PC-9 (cell line): ENCODE results near the gene LAMP5. TPM values are rescaled to one million over a fixed set of nuclear protein-coding genes. Genes with fewer than 3 reads are reported as not detected.

ENCODE experiments used
- BruUV-seq: library from RNA; stranded (reverse); fragments of 400-500 nt; replicated peaks from 2 replicates; lab custom pipeline; 2021; lab: Mats Ljungman, UMichigan
- CTCF ChIA-PET: fragments of 300-600 bp; sonication (Branson Sonifier 250); formaldehyde crosslinking; loops from one replicate; lab custom pipeline; 2022; ENCODE audit warnings: antibody characterized with exemption; lab: Charles Lee
- POLR2A ChIA-PET: fragments of 300-600 bp; sonication (Branson Sonifier 250); formaldehyde crosslinking; loops from one replicate; lab custom pipeline; 2022; ENCODE audit warnings: antibody characterized with exemption; ENCODE audit not compliant: unreplicated experiment; lab: Charles Lee
- DNase-seq, 2 experiments: peaks; one replicate each; pipeline versions ENCODE4 v3.0.0 to v3.0.0-alpha.2; 2015 to 2022; ENCODE audit warnings: mixed read lengths in 1 of 2
- H2AFZ ChIP-seq: fragments of 200-600 bp; sonication (generic); 2 replicates; pipeline ENCODE4 v1.8.1; 2017; ENCODE audit warnings: antibody characterized with exemption
- H3F3A ChIP-seq: fragments of 200-600 bp; sonication (generic); 2 replicates; pipeline ENCODE4 v1.8.1; 2017; ENCODE audit warnings: antibody characterized with exemption, mild to moderate bottlenecking, low read depth; ENCODE audit not compliant: insufficient read depth
- H3K27ac ChIP-seq: fragments of 200-600 bp; sonication (generic); 2 replicates; pipeline ENCODE4 v1.6.1; 2016; ENCODE audit warnings: mixed run types
- H3K27me3 ChIP-seq: fragments of 200-600 bp; sonication (generic); 2 replicates; pipeline ENCODE4 v1.6.1; 2016; ENCODE audit warnings: low read depth, mixed run types; ENCODE audit not compliant: insufficient read depth
- H3K36me3 ChIP-seq: fragments of 200-600 bp; sonication (generic); 2 replicates; pipeline ENCODE4 v1.6.1; 2016; ENCODE audit warnings: low read depth, mixed run types
- H3K4me1 ChIP-seq: fragments of 200-600 bp; sonication (generic); replicated peaks from 2 replicates; pipeline ENCODE4 v1.6.1; 2016; ENCODE audit warnings: mixed run types; ENCODE audit not compliant: insufficient read depth
- H3K4me2 ChIP-seq: fragments of 200-600 bp; sonication (generic); 2 replicates; pipeline ENCODE4 v1.6.1; 2017; ENCODE audit warnings: mixed run types
- H3K4me3 ChIP-seq: fragments of 200-600 bp; sonication (generic); 2 replicates; pipeline ENCODE4 v1.6.1; 2016; ENCODE audit warnings: mixed run types
- H3K79me2 ChIP-seq: fragments of 200-600 bp; sonication (generic); 2 replicates; pipeline ENCODE4 v1.6.1; 2017; ENCODE audit warnings: low read depth, mixed run types
- H3K9me2 ChIP-seq: fragments of 200-600 bp; sonication (generic); 2 replicates; pipeline ENCODE4 v1.8.1; 2017; ENCODE audit warnings: mild to moderate bottlenecking; ENCODE audit not compliant: insufficient read depth
- H3K9me3 ChIP-seq: fragments of 200-600 bp; sonication (generic); 2 replicates; pipeline ENCODE4 v1.8.1; 2016; ENCODE audit warnings: low read depth; ENCODE audit not compliant: insufficient read depth
- H4K20me1 ChIP-seq: fragments of 200-600 bp; sonication (generic); 2 replicates; pipeline ENCODE4 v1.8.1; 2017; ENCODE audit not compliant: insufficient read depth
- EZH2 ChIP-seq: fragments of 200-600 bp; sonication (generic); IDR thresholded peaks from 2 replicates; pipeline ENCODE4 v1.8.0; 2017; ENCODE audit warnings: antibody characterized with exemption, low read depth
- intact Hi-C: fragments of 100-400 bp; cut with micrococcal nuclease; formaldehyde crosslinking; loops from one replicate; pipeline ENCODE4 v1.10.0; 2022; ENCODE audit not compliant: unreplicated experiment
- total RNA-seq: library from RNA; stranded (reverse); gene quantifications from 2 replicates; pipeline ENCODE4 v1.2.3, GENCODE V29; 2021
- TF ChIP-seq, protein P1 (sequence below): fragments of 200-600 bp; sonication (generic); conservative IDR thresholded peaks from 2 replicates; pipeline ENCODE4 v1.6.1; 2017; ENCODE audit warnings: mixed run types, antibody characterized with exemption, mild to moderate bottlenecking, moderate library complexity

Gene LAMP5
- total RNA-seq, 1 experiment from 2014 or later: not detected

DNA sequence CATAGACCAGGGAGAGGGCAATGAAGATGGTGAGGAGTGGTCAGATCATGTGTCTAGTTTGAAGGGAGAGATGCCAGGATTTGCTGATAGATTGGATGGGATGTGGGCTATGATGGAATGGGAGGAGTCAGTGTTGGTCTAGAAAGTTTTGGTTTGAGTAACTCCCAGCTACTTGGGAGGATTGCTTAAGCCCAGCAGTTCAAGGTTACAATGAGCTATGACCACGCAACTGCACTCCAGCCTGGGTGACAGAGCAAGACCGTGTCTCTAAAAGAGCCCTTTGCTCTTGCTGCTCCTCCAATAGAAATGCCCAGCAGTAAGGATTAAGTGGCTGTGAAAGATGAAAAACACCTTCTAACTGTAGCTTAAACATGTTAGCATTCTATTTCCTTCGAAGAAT lies 18.2 kb upstream of the LAMP5 start:
- CTCF ChIA-PET: no interaction called here
- no TSS peak for BruUV-seq

DNA sequence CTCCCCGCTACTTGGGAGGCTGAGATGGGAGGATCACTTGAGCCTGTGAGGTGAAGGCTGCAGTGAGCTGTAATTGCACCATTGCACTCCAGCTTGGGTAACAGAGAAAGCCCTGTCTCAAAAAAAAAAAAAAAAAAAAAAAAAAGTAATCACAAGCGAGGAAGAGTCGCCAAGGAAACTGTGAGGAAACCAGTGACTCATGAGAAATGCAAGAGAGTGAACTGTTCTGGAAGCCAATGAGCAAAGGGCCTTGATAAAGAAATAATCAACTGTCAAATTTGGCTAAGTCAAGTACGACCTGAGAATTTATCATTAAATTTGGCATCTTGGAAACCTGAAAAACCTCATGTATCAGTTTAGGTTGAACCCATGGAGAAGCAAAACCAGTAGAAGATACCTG lies 16.1 kb upstream of the LAMP5 start:
- ChIA-PET POLR2A (no interaction called here), CTCF (no interaction called here)
- Histone ChIP-seq H3K9me2 (0 out of 2 replicates have a peak, but pooled peaks cover 3% of the 10 kb centered on the region), H3F3A (no peaks in the 10 kb centered on the region), H4K20me1 (no peaks in the 10 kb centered on the region), H3K9me3 (no peaks in the 10 kb centered on the region), H3K36me3 (no peaks in the 10 kb centered on the region), H3K27ac (no peak overlapping the region), H3K4me3 (no peak overlapping the region), H3K79me2 (no peaks in the 10 kb centered on the region), H2AFZ (no peak overlapping the region), H3K4me2 (no peak overlapping the region), H3K27me3 (peaks cover 45% of the 10 kb centered on the region; the same call in 1 of the 2 replicates), H3K4me1 (no peaks in the 10 kb centered on the region)
- TF ChIP-seq, protein P1, sequence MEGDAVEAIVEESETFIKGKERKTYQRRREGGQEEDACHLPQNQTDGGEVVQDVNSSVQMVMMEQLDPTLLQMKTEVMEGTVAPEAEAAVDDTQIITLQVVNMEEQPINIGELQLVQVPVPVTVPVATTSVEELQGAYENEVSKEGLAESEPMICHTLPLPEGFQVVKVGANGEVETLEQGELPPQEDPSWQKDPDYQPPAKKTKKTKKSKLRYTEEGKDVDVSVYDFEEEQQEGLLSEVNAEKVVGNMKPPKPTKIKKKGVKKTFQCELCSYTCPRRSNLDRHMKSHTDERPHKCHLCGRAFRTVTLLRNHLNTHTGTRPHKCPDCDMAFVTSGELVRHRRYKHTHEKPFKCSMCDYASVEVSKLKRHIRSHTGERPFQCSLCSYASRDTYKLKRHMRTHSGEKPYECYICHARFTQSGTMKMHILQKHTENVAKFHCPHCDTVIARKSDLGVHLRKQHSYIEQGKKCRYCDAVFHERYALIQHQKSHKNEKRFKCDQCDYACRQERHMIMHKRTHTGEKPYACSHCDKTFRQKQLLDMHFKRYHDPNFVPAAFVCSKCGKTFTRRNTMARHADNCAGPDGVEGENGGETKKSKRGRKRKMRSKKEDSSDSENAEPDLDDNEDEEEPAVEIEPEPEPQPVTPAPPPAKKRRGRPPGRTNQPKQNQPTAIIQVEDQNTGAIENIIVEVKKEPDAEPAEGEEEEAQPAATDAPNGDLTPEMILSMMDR: no peak
- TF ChIP-seq EZH2: no peak
- BruUV-seq: no TSS peak
- intact Hi-C loops: no loop called here
- DNase-seq: no peak

More for the DNA sequence above, 18.2 kb upstream of the LAMP5 start:
- Histone ChIP-seq H3K4me1 (no peaks in the 10 kb centered on the region), H3K9me3 (no peaks in the 10 kb centered on the region), H3K4me2 (no peak overlapping the region), H3F3A (no peaks in the 10 kb centered on the region), H3K27ac (no peak overlapping the region), H3K36me3 (no peaks in the 10 kb centered on the region), H4K20me1 (no peaks in the 10 kb centered on the region), H3K27me3 (peaks cover 47% of the 10 kb centered on the region), H3K9me2 (0 out of 2 replicates have a peak, but pooled peaks cover 2% of the 10 kb centered on the region), H3K79me2 (no peaks in the 10 kb centered on the region), H2AFZ (no peak overlapping the region), H3K4me3 (no peak overlapping the region)
- POLR2A ChIA-PET: no interaction called here
- DNase-seq: no peak
- TF ChIP-seq, protein P1: no peak
- TF ChIP-seq EZH2: no peak
- intact Hi-C loops: no loop called here

DNA sequence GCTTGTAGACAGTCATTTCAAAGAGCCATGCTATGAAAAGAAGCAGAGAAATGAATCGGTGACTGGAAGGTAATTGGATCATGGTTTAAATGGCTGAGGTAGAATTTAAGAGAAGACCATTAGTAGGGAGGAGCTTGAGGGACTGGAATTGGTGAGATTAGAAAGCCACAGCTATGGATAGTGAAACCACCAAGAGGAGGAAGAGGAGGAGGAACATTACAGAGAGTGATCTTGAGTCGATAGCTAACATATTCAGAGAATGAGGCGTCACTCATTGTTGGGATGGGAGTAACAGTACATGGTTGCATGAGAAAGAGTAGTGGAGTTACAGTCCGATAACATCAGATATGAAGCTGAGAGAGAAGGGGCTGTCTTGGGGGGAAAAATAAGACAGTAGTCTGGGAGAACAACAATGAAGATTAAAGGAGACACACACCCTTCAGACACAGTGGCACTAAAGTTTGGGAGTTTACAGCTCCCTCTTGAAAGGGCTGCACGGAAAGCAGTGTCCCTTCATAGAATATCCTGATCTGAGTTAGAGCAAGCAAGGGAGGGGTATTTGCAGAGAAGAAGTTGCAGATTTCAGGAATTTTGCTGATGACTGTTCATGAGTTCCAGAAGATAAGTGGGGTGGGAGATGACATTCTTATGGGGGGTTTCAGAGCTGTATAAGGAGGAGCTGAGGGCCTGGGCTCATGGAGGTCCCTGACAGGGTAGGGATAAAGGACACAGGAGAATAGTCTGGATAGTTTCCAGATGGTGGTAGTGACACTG lies 15.1 kb upstream of the LAMP5 start:
- intact Hi-C loops: no loop called here
- no peaks in the 10 kb centered on the region for H3K9me3 ChIP-seq

More for the DNA sequence above, 15.1 kb upstream of the LAMP5 start:
- POLR2A ChIA-PET: no interaction called here
- CTCF ChIA-PET: no interaction called here
- no TSS peak for BruUV-seq
- Histone ChIP-seq H4K20me1 (no peaks in the 10 kb centered on the region), H3K4me3 (no peak overlapping the region), H3K4me2 (no peak overlapping the region), H2AFZ (no peak overlapping the region), H3K27ac (no peak overlapping the region), H3K4me1 (no peaks in the 10 kb centered on the region), H3F3A (no peaks in the 10 kb centered on the region), H3K27me3 (peaks cover 40% of the 10 kb centered on the region; the same call in 1 of the 2 replicates), H3K36me3 (no peaks in the 10 kb centered on the region), H3K9me2 (0 out of 2 replicates have a peak, but pooled peaks cover 3% of the 10 kb centered on the region), H3K79me2 (no peaks in the 10 kb centered on the region)
- TF ChIP-seq, protein P1: no peak
- TF ChIP-seq EZH2: no peak
- no peak for DNase-seq
